Cardiac fibroblast (primary cell): ENCODE results near the gene PLA2G2A.
A peak's percentile ranks its signal among the peaks of the same experiment; 100 is the strongest.
"Not testable (repeated sequence)": the region's sequence is repeated elsewhere in the genome, so short reads cannot be mapped to it uniquely, and the experiment has no call there.

Experiments
- DNase-seq, 2 donors: peaks; one replicate each; pipeline versions ENCODE4 v3.0.0 to v3.0.0-alpha.2; 2010; ENCODE audit warnings: low read depth in 2 of 2
- H3K4me3 ChIP-seq, 2 donors: replicated peaks in 1 of 2; 1 replicate in 1 of 2; 2 replicates in 1 of 2; pipeline ENCODE4 v1.5.1; 2011; ENCODE audit warnings: low read depth in 2 of 2, low read length in 2 of 2, mild to moderate bottlenecking in 2 of 2, moderate library complexity in 1 of 2
- CTCF ChIP-seq: IDR thresholded peaks from one replicate; pipeline ENCODE4 v1.5.1; 2011; ENCODE audit warnings: low read depth, mild to moderate bottlenecking, low read length, inconsistent platforms

Gene PLA2G2A

GRCh38 chr1:20008391-20008841 is 29.0 kb upstream of the PLA2G2A start:
- no peak for TF ChIP-seq CTCF
- peak; percentile 2 to 99 for DNase-seq
- no peak overlapping the region for H3K4me3 ChIP-seq

- DNase-seq, result peak; percentile 6 to 47
- H3K4me3 ChIP-seq, result not testable (repeated sequence)
Observed at GRCh38 chr1:19998823-19999222, 19.4 kb upstream of the PLA2G2A start.

GRCh38 chr1:19990689-19991088 is 11.3 kb upstream of the PLA2G2A start:
- no peak for DNase-seq
- TF ChIP-seq CTCF, result no peak
- H3K4me3 ChIP-seq, result no peak overlapping the region

GRCh38 chr1:19990182-19990582 is 10.8 kb upstream of the PLA2G2A start:
- not testable (repeated sequence) for H3K4me3 ChIP-seq, DNase-seq

GRCh38 chr1:19988267-19989006 is 9.0 kb upstream of the PLA2G2A start:
- no peak overlapping the region for H3K4me3 ChIP-seq
- peak in 1 of 2 donors; percentile 39 for DNase-seq
- TF ChIP-seq CTCF, result no peak

- H3K4me3 ChIP-seq, result no peak overlapping the region
- DNase-seq, result no peak
- no peak for TF ChIP-seq CTCF
Observed at GRCh38 chr1:19987719-19988118, 8.3 kb upstream of the PLA2G2A start.

- DNase-seq, H3K4me3 ChIP-seq: not testable (repeated sequence)
Observed at GRCh38 chr1:19984409-19985016, 5.1 kb upstream of the PLA2G2A start.

GRCh38 chr1:19981507-19982312 is 2.3 kb upstream of the PLA2G2A start:
- no peak for DNase-seq
- H3K4me3 ChIP-seq, result no peak overlapping the region
- no peak for TF ChIP-seq CTCF
